ENCODE data around the gene SLC12A7. TPM values are rescaled to one million over a fixed set of nuclear protein-coding genes. Genes with fewer than 3 reads are reported as not detected.

SLC12A7 gene
- total RNA-seq, 6 experiments from 2014 or later, result 38.9 to 65.2 (median 53.3) TPM

- DNase-seq (no peak), ATAC-seq (no peak)
- Histone ChIP-seq H3K36me3 (no peaks in the 10 kb centered on the region), H3K27ac (no peak overlapping the region), H3K27me3 (no peaks in the 10 kb centered on the region), H3K4me1 (peaks cover 0 to 13% (median 4%) of the 10 kb centered on the region in 4 donors), H3K4me3 (no peak overlapping the region), H3K9me3 (no peaks in the 10 kb centered on the region)
- no peak for TF ChIP-seq POLR2A (IDR thresholded peaks at IDR 0.05)
- TF ChIP-seq, protein P1, sequence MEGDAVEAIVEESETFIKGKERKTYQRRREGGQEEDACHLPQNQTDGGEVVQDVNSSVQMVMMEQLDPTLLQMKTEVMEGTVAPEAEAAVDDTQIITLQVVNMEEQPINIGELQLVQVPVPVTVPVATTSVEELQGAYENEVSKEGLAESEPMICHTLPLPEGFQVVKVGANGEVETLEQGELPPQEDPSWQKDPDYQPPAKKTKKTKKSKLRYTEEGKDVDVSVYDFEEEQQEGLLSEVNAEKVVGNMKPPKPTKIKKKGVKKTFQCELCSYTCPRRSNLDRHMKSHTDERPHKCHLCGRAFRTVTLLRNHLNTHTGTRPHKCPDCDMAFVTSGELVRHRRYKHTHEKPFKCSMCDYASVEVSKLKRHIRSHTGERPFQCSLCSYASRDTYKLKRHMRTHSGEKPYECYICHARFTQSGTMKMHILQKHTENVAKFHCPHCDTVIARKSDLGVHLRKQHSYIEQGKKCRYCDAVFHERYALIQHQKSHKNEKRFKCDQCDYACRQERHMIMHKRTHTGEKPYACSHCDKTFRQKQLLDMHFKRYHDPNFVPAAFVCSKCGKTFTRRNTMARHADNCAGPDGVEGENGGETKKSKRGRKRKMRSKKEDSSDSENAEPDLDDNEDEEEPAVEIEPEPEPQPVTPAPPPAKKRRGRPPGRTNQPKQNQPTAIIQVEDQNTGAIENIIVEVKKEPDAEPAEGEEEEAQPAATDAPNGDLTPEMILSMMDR (IDR thresholded peaks at IDR 0.05), result no peak
- WGBS (ENCODE audit: insufficient coverage, low coverage, low lambda C conversion rate, missing lambda C conversion rate), result 54% methylated on average over 3 of the region's 17 CpGs
- intact Hi-C loops (cut with DNase I), result no loop called here
Observed at GRCh38 chr5:1133510-1134201, 21.8 kb upstream of the SLC12A7 start.

- 81% methylated on average over 5 of the region's 9 CpGs for WGBS (ENCODE audit: insufficient coverage, low coverage, low lambda C conversion rate, missing lambda C conversion rate)
- DNase-seq, result no peak
- Histone ChIP-seq H3K9me3 (no peaks in the 10 kb centered on the region), H3K4me3 (no peak overlapping the region), H3K4me1 (peaks cover 0 to 18% (median 7%) of the 10 kb centered on the region in 4 donors), H3K36me3 (no peaks in the 10 kb centered on the region), H3K27me3 (no peaks in the 10 kb centered on the region), H3K27ac (no peak overlapping the region)
- intact Hi-C loops (cut with DNase I), result no loop called here
- TF ChIP-seq, protein P1 (IDR thresholded peaks at IDR 0.05), result no peak
- no peak for TF ChIP-seq POLR2A (IDR thresholded peaks at IDR 0.05)
- no peak for ATAC-seq
Observed at GRCh38 chr5:1133108-1133507, 21.2 kb upstream of the SLC12A7 start.

- intact Hi-C loops (cut with DNase I), result no loop called here
- ATAC-seq (no peak), DNase-seq (no peak)
- Histone ChIP-seq H3K36me3 (no peaks in the 10 kb centered on the region), H3K4me3 (no peak overlapping the region), H3K4me1 (peaks cover 0 to 23% (median 10%) of the 10 kb centered on the region in 4 donors), H3K27me3 (no peaks in the 10 kb centered on the region), H3K9me3 (no peaks in the 10 kb centered on the region), H3K27ac (no peak overlapping the region)
- WGBS (ENCODE audit: insufficient coverage, low coverage, low lambda C conversion rate, missing lambda C conversion rate), result 79% methylated on average over 7 of the region's 8 CpGs
- no peak for TF ChIP-seq POLR2A (IDR thresholded peaks at IDR 0.05)
- TF ChIP-seq, protein P1 (IDR thresholded peaks at IDR 0.05), result no peak
Observed at GRCh38 chr5:1132570-1132969, 20.7 kb upstream of the SLC12A7 start.

GRCh38 chr5:1131726-1132125 is 19.9 kb upstream of the SLC12A7 start:
- Histone ChIP-seq H3K27me3 (no peaks in the 10 kb centered on the region), H3K36me3 (no peaks in the 10 kb centered on the region), H3K4me3 (no peak overlapping the region), H3K27ac (no peak overlapping the region), H3K9me3 (no peaks in the 10 kb centered on the region), H3K4me1 (peaks cover 0 to 24% (median 10%) of the 10 kb centered on the region in 4 donors)
- intact Hi-C loops (cut with DNase I), result no loop called here
- 95% methylated on average over 6 of the region's 11 CpGs for WGBS (ENCODE audit: insufficient coverage, low coverage, low lambda C conversion rate, missing lambda C conversion rate)
- ATAC-seq (no peak), DNase-seq (no peak)
- TF ChIP-seq, protein P1 (IDR thresholded peaks at IDR 0.05), result no peak
- no peak for TF ChIP-seq POLR2A (IDR thresholded peaks at IDR 0.05)

Measured in right lobe of liver (tissue), 6 donors.